Neural progenitor cell (in vitro differentiated cells): ENCODE results near the gene APOC3. TPM values are rescaled to one million over a fixed set of nuclear protein-coding genes. Genes with fewer than 3 reads are reported as not detected.

Source experiments
- DNase-seq: peaks from one replicate; pipeline ENCODE4 v3.0.0-alpha.2; 2016; ENCODE audit warnings: low spot score
- H2AFZ ChIP-seq: fragments of 200-600 bp; sonication (generic); replicated peaks from 2 replicates; pipeline ENCODE4 v1.6.1; 2016; ENCODE audit warnings: antibody characterized with exemption
- H3F3A ChIP-seq: fragments of 200-600 bp; sonication (generic); 2 replicates; pipeline ENCODE4 v1.6.1; 2016; ENCODE audit warnings: antibody characterized with exemption, low read depth
- H3K27ac ChIP-seq: fragments of 200-600 bp; sonication (generic); 2 replicates; pipeline ENCODE4 v1.5.1; 2016; ENCODE audit warnings: mild to moderate bottlenecking
- H3K27me3 ChIP-seq: fragments of 200-600 bp; sonication (generic); 2 replicates; pipeline ENCODE4 v1.6.1; 2016; ENCODE audit warnings: mild to moderate bottlenecking, moderate library complexity
- H3K36me3 ChIP-seq: fragments of 200-600 bp; sonication (generic); 2 replicates; pipeline ENCODE4 v1.5.1; 2016
- H3K4me1 ChIP-seq: fragments of 200-600 bp; sonication (generic); 2 replicates; pipeline ENCODE4 v1.6.1; 2016; ENCODE audit warnings: mixed run types
- H3K4me2 ChIP-seq: fragments of 200-600 bp; sonication (generic); 2 replicates; pipeline ENCODE4 v1.6.1; 2016
- H3K4me3 ChIP-seq: fragments of 200-600 bp; sonication (generic); 2 replicates; pipeline ENCODE4 v1.5.1; 2016
- H3K79me2 ChIP-seq: fragments of 200-600 bp; sonication (generic); 2 replicates; pipeline ENCODE4 v1.6.1; 2016; ENCODE audit warnings: low read depth
- H3K9ac ChIP-seq: fragments of 200-600 bp; sonication (generic); 2 replicates; pipeline ENCODE4 v1.6.1; 2016
- H3K9me3 ChIP-seq: fragments of 200-600 bp; sonication (generic); 2 replicates; pipeline ENCODE4 v1.5.1; 2016; ENCODE audit warnings: low read depth
- H4K20me1 ChIP-seq: fragments of 200-600 bp; sonication (generic); 2 replicates; pipeline ENCODE4 v1.6.1; 2016; ENCODE audit warnings: low read depth
- H3K27ac Mint-ChIP-seq: 3 replicates; pipeline ENCODE4 v1.8.0; 2021; ENCODE audit warnings: mixed read lengths
- H3K27me3 Mint-ChIP-seq: 2 replicates; pipeline ENCODE4 v1.8.0; 2022; ENCODE audit warnings: low read depth, mild to moderate bottlenecking, inconsistent platforms, moderate library complexity, mixed read lengths; ENCODE audit not compliant: insufficient read depth
- H3K36me3 Mint-ChIP-seq: 3 replicates; pipeline ENCODE4 v1.8.0; 2021; ENCODE audit warnings: mixed read lengths
- H3K4me1 Mint-ChIP-seq: 3 replicates; pipeline ENCODE4 v1.8.0; 2021; ENCODE audit warnings: mixed read lengths
- H3K4me3 Mint-ChIP-seq: 3 replicates; pipeline ENCODE4 v1.8.0; 2021; ENCODE audit warnings: mild to moderate bottlenecking, moderate library complexity, mixed read lengths
- H3K9me3 Mint-ChIP-seq: 3 replicates; pipeline ENCODE4 v1.8.0; 2020; ENCODE audit warnings: mixed read lengths
- EZH2 ChIP-seq: fragments of 200-600 bp; sonication (generic); IDR thresholded peaks from 2 replicates; pipeline ENCODE4 v1.6.1; 2017; ENCODE audit warnings: antibody characterized with exemption, mild to moderate bottlenecking, moderate library complexity
- EZH2phosphoT487 ChIP-seq: fragments of 200-600 bp; sonication (generic); IDR thresholded peaks from 2 replicates; pipeline ENCODE4 v1.6.1; 2017; ENCODE audit warnings: antibody characterized with exemption
- total RNA-seq: library from RNA; depleted of rRNA; stranded (reverse); fragments of >200 nt; gene quantifications from 2 replicates; pipeline ENCODE4 v1.2.3, GENCODE V29; 2015; ENCODE audit warnings: low replicate concordance
- TF ChIP-seq, protein P1 (sequence below): fragments of 200-600 bp; sonication (generic); IDR thresholded peaks from 2 replicates; pipeline ENCODE4 v1.5.1; 2017; ENCODE audit warnings: antibody characterized with exemption, mild to moderate bottlenecking

APOC3 gene
- total RNA-seq, 1 donor from 2014 or later: not detected

DNA sequence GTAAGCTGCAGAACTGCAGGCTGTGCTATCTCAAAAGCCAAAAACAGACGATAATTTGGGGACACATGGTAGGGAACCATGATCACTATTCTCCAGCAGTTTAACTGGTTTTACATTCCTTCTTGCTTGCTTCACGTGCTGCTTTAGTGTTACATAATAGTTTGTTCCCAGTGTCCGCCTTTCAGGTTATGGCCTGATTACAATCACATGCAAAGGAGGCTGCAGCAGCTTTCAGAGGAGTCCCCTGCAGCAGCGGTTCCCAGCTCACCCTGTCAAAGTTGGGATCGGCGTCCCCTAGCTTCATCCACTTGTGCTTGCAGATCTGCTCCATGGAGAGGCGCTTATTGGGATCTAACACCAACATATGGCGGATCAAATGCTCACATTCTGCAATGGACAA, 46.9 kb downstream of the APOC3 start:
- TF ChIP-seq EZH2 (no peak), EZH2phosphoT487 (no peak)
- TF ChIP-seq, protein P1, sequence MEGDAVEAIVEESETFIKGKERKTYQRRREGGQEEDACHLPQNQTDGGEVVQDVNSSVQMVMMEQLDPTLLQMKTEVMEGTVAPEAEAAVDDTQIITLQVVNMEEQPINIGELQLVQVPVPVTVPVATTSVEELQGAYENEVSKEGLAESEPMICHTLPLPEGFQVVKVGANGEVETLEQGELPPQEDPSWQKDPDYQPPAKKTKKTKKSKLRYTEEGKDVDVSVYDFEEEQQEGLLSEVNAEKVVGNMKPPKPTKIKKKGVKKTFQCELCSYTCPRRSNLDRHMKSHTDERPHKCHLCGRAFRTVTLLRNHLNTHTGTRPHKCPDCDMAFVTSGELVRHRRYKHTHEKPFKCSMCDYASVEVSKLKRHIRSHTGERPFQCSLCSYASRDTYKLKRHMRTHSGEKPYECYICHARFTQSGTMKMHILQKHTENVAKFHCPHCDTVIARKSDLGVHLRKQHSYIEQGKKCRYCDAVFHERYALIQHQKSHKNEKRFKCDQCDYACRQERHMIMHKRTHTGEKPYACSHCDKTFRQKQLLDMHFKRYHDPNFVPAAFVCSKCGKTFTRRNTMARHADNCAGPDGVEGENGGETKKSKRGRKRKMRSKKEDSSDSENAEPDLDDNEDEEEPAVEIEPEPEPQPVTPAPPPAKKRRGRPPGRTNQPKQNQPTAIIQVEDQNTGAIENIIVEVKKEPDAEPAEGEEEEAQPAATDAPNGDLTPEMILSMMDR: no peak
- Histone ChIP-seq H3K79me2 (no peaks in the 10 kb centered on the region), H3K36me3 (no peaks in the 10 kb centered on the region), H3K4me2 (no peak overlapping the region), H3K9ac (no peak overlapping the region), H4K20me1 (peaks cover 5% of the 10 kb centered on the region), H2AFZ (no peak overlapping the region), H3K4me3 (no peak overlapping the region), H3K4me1 (no peaks in the 10 kb centered on the region), H3K27ac (no peak overlapping the region), H3K27me3 (no peaks in the 10 kb centered on the region), H3K9me3 (no peaks in the 10 kb centered on the region), H3F3A (peaks cover 8% of the 10 kb centered on the region)
- DNase-seq: no peak
- no peak overlapping the region for H3K4me3 Mint-ChIP-seq
- peaks cover 2% of the 10 kb centered on the region for H3K27me3 Mint-ChIP-seq
- H3K4me1 Mint-ChIP-seq: peaks cover 5% of the 10 kb centered on the region
- H3K36me3 Mint-ChIP-seq: peaks cover 17% of the 10 kb centered on the region
- no peaks in the 10 kb centered on the region for H3K9me3 Mint-ChIP-seq
- no peak overlapping the region for H3K27ac Mint-ChIP-seq

DNA sequence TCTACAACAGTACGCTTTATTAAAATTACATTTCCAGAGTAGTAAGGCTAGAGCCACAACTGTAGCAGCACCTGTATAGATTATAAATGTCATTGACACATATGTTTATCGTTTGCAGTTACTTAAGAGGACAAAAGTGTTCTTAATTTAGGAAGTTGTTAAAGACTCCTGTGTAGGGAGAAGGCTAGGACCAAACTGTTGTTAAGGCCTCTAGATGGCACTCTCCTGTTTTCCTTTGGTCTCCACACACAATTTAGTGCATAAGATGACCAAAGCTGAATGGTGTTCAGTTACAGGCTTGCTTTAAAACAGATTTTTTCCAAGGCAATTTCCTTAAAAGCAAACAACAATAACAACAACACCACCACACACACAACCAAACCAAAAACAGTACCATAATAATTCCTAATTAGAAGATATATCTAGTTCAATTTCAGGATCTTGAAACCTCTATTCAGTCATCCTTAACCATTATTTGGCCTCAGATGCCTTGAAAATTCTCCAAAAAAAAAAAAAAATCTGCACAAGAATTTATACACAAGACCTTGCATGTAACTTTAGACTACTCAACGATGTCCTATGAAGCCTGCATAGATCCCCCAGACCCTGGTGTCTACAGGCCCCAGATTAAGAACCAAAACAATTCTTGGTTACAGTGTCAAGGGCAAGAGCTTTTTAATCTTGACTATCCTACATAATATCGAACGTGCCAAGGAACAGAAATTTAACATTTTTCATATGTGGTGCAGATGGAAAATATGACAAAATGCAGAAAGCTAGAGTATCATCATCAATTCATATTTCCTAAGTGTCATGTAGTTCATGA, 50.3 kb downstream of the APOC3 start:
- TF ChIP-seq, protein P1: peak; percentile 78
- no peak for TF ChIP-seq EZH2phosphoT487
- peaks cover 6% of the 10 kb centered on the region for H3K36me3 Mint-ChIP-seq
- H3K4me3 Mint-ChIP-seq: no peak overlapping the region
- H3K9me3 Mint-ChIP-seq: no peaks in the 10 kb centered on the region
- Histone ChIP-seq H3K4me3 (no peak overlapping the region), H4K20me1 (peaks cover 5% of the 10 kb centered on the region), H3K4me2 (no peak overlapping the region), H3K9me3 (no peaks in the 10 kb centered on the region), H3K27ac (no peak overlapping the region), H3F3A (peaks cover 8% of the 10 kb centered on the region), H2AFZ (no peak overlapping the region), H3K79me2 (no peaks in the 10 kb centered on the region), H3K27me3 (no peaks in the 10 kb centered on the region), H3K4me1 (no peaks in the 10 kb centered on the region), H3K9ac (no peak overlapping the region), H3K36me3 (no peaks in the 10 kb centered on the region)
- peak; percentile 73 for DNase-seq
- H3K27ac Mint-ChIP-seq: no peak overlapping the region
- peaks cover 5% of the 10 kb centered on the region for H3K4me1 Mint-ChIP-seq
- H3K27me3 Mint-ChIP-seq: no peaks in the 10 kb centered on the region

DNA sequence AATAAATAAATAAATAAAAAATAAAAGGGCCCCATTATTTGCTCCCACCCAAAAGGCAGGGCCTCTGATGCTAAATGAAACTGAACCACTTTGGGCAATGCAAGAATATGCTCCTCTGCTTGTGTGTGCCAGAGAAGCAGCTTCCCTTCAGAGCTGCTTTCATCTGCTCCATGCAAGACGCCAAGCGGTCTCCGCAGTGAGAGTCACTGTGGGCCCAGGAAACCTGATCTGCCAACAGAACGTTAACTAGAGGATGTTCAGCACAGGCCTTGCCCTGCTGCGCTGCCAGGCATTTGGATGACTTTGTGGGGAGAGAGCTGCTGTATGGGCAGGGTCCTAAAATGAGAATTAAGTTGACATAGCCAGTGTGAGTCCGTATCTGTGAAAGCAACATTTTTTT, 51.4 kb downstream of the APOC3 start:
- no peaks in the 10 kb centered on the region for H3K27me3 Mint-ChIP-seq
- H3K79me2 ChIP-seq: no peaks in the 10 kb centered on the region
- H3K4me1 Mint-ChIP-seq: peaks cover 6% of the 10 kb centered on the region
- no peak overlapping the region for H3K27ac ChIP-seq
- no peaks in the 10 kb centered on the region for H3K9me3 ChIP-seq
- H3K4me3 ChIP-seq: no peak overlapping the region
- H3K36me3 ChIP-seq: no peaks in the 10 kb centered on the region
- TF ChIP-seq, protein P1: no peak
- TF ChIP-seq EZH2 (no peak), EZH2phosphoT487 (no peak)
- H3K27ac Mint-ChIP-seq: peak overlapping the region; percentile 3
- no peaks in the 10 kb centered on the region for H3K27me3 ChIP-seq
- H3K4me1 ChIP-seq: peaks cover 2% of the 10 kb centered on the region
- no peak overlapping the region for H3K4me2 ChIP-seq
- DNase-seq: no peak
- no peak overlapping the region for H3K4me3 Mint-ChIP-seq
- H3K9me3 Mint-ChIP-seq: no peaks in the 10 kb centered on the region
- peaks cover 8% of the 10 kb centered on the region for H3F3A ChIP-seq
- H3K9ac ChIP-seq: no peak overlapping the region
- peaks cover 5% of the 10 kb centered on the region for H4K20me1 ChIP-seq
- H3K36me3 Mint-ChIP-seq: peaks cover 1% of the 10 kb centered on the region
- no peak overlapping the region for H2AFZ ChIP-seq
